Stimulated activated CD4-positive, alpha-beta T cell treated with anti-CD3 and anti-CD28 coated beads, TNF-alpha, amount 100 ng/mL, for 4 hours (primary cell): ENCODE data around the gene C9orf152.

Experiments
- DNase-seq, 3 experiments: peaks; one replicate each; pipeline ENCODE4 v3.0.0-alpha.2; 2020; ENCODE audit warnings: low read depth in 3 of 3

C9orf152 gene

GRCh38 chr9:110183208-110184145 lies 24.5 kb downstream of the C9orf152 start:
- peak in 2 of 3 experiments; percentile 3 to 7 for DNase-seq

GRCh38 chr9:110180511-110181434 lies 27.2 kb downstream of the C9orf152 start:
- no peak for DNase-seq

- no peak for DNase-seq
These were observed 28.2 kb downstream of the C9orf152 start for GRCh38 chr9:110179734-110180133.

- DNase-seq: no peak
These were observed 29.7 kb downstream of the C9orf152 start for GRCh38 chr9:110178281-110178680.

- no peak for DNase-seq
These were observed 32.5 kb downstream of the C9orf152 start for GRCh38 chr9:110175275-110175968.

- DNase-seq: no peak
These were observed 34.7 kb downstream of the C9orf152 start for GRCh38 chr9:110173322-110173642.

- no peak for DNase-seq
These were observed 37.4 kb downstream of the C9orf152 start for GRCh38 chr9:110170357-110171257.

GRCh38 chr9:110168486-110168885 lies 39.5 kb downstream of the C9orf152 start:
- no peak for DNase-seq

- no peak for DNase-seq
These were observed 46.0 kb downstream of the C9orf152 start for GRCh38 chr9:110161940-110162339.

- DNase-seq: no peak
These were observed 47.3 kb downstream of the C9orf152 start for GRCh38 chr9:110160685-110161084.

GRCh38 chr9:110160123-110160522 lies 47.8 kb downstream of the C9orf152 start:
- no peak for DNase-seq

GRCh38 chr9:110157823-110158664 lies 49.9 kb downstream of the C9orf152 start:
- no peak for DNase-seq

- no peak for DNase-seq
These were observed 51.1 kb downstream of the C9orf152 start for GRCh38 chr9:110156902-110157301.

- DNase-seq: no peak
These were observed 51.5 kb downstream of the C9orf152 start for GRCh38 chr9:110156416-110156815.

GRCh38 chr9:110155751-110156150 lies 52.2 kb downstream of the C9orf152 start:
- no peak for DNase-seq

GRCh38 chr9:110153431-110153830 lies 54.5 kb downstream of the C9orf152 start:
- DNase-seq: no peak

GRCh38 chr9:110152704-110153374 lies 55.1 kb downstream of the C9orf152 start:
- no peak for DNase-seq
